Islet of Langerhans (tissue), 1 donor: ENCODE results near the gene CEACAM16.

Source experiments
- FAIRE-seq: peaks from one replicate; lab custom pipeline; 2011; peaks lifted over from hg19 to GRCh38; lab: Jason Lieb, UNC

The CEACAM16 gene

GRCh38 chr19:44725251-44725650, 26.3 kb downstream of the CEACAM16 start:
- FAIRE-seq, result no peak

- FAIRE-seq, result no peak
These were observed 26.7 kb downstream of the CEACAM16 start for GRCh38 chr19:44725684-44726083.

- no peak for FAIRE-seq
These were observed 27.5 kb downstream of the CEACAM16 start for GRCh38 chr19:44726465-44726864.

GRCh38 chr19:44728178-44728577, 29.2 kb downstream of the CEACAM16 start:
- FAIRE-seq, result no peak

- no peak for FAIRE-seq
These were observed 30.6 kb downstream of the CEACAM16 start for GRCh38 chr19:44729516-44730033.

GRCh38 chr19:44731081-44731480, 32.1 kb downstream of the CEACAM16 start:
- FAIRE-seq, result no peak

GRCh38 chr19:44731622-44732021, 32.7 kb downstream of the CEACAM16 start:
- no peak for FAIRE-seq

- FAIRE-seq, result no peak
These were observed 33.5 kb downstream of the CEACAM16 start for GRCh38 chr19:44732235-44733014.

GRCh38 chr19:44734357-44734756, 35.4 kb downstream of the CEACAM16 start:
- FAIRE-seq, result no peak

- no peak for FAIRE-seq
These were observed 36.1 kb downstream of the CEACAM16 start for GRCh38 chr19:44735011-44735410.

GRCh38 chr19:44737238-44738071, 38.5 kb downstream of the CEACAM16 start:
- no peak for FAIRE-seq

GRCh38 chr19:44738136-44738535, 39.2 kb downstream of the CEACAM16 start:
- FAIRE-seq, result no peak

GRCh38 chr19:44738603-44739558, 39.9 kb downstream of the CEACAM16 start:
- FAIRE-seq, result no peak

- FAIRE-seq, result no peak
These were observed 41.4 kb downstream of the CEACAM16 start for GRCh38 chr19:44740351-44740824.

GRCh38 chr19:44741258-44741731, 42.3 kb downstream of the CEACAM16 start:
- FAIRE-seq, result no peak

- no peak for FAIRE-seq
These were observed 42.9 kb downstream of the CEACAM16 start for GRCh38 chr19:44741841-44742329.

GRCh38 chr19:44742330-44743061, 43.5 kb downstream of the CEACAM16 start:
- no peak for FAIRE-seq

- no peak for FAIRE-seq
These were observed 46.0 kb downstream of the CEACAM16 start for GRCh38 chr19:44744871-44745332.

GRCh38 chr19:44745341-44745831, 46.4 kb downstream of the CEACAM16 start:
- FAIRE-seq, result no peak

- no peak for FAIRE-seq
These were observed 47.1 kb downstream of the CEACAM16 start for GRCh38 chr19:44745887-44746600.
